Measurements from ENCODE around the gene APLF. TPM values are rescaled to one million over a fixed set of nuclear protein-coding genes. Genes with fewer than 3 reads are reported as not detected.

APLF gene
- 2.7 TPM for polyA plus RNA-seq (2013, experiment 1 of 2; ENCODE audit: insufficient read length)
- polyA plus RNA-seq (2013, experiment 2 of 2; ENCODE audit: insufficient read length), result 2.9 TPM

- DNase-seq, result peak; percentile 100
Measured at GRCh38 chr2:68467077-68467960, at the start of gene APLF, which contains the start of gene FBXO48. Gene APLF, plus strand, starts transcription at chr2:68467585. Its CDS starts 147 bp downstream, at chr2:68467732. Gene FBXO48, minus strand, starts transcription at chr2:68467294. Its CDS starts 2,149 bp downstream, at chr2:68465145.

- DNase-seq, result no peak
Measured at GRCh38 chr2:68417926-68418325, 49.5 kb upstream of the APLF start.

- DNase-seq, result no peak
Measured at GRCh38 chr2:68418419-68418818, 49.0 kb upstream of the APLF start.

- no peak for DNase-seq
Measured at GRCh38 chr2:68418855-68419254, 48.5 kb upstream of the APLF start.

- DNase-seq, result peak; percentile 70
Measured at GRCh38 chr2:68420254-68420910, 47.0 kb upstream of the APLF start.

GRCh38 chr2:68423966-68424650 is 43.3 kb upstream of the APLF start:
- DNase-seq, result no peak

GRCh38 chr2:68425503-68425902 is 41.9 kb upstream of the APLF start:
- no peak for DNase-seq

- DNase-seq, result no peak
Measured at GRCh38 chr2:68426446-68426845, 40.9 kb upstream of the APLF start.

- no peak for DNase-seq
Measured at GRCh38 chr2:68426848-68427579, 40.4 kb upstream of the APLF start.

GRCh38 chr2:68428126-68428525 is 39.3 kb upstream of the APLF start:
- DNase-seq, result no peak

- DNase-seq, result no peak
Measured at GRCh38 chr2:68428746-68429145, 38.6 kb upstream of the APLF start.

- no peak for DNase-seq
Measured at GRCh38 chr2:68429311-68429826, 38.0 kb upstream of the APLF start.

- DNase-seq, result no peak
Measured at GRCh38 chr2:68431316-68431972, 35.9 kb upstream of the APLF start.

GRCh38 chr2:68432696-68433658 is 34.4 kb upstream of the APLF start:
- no peak for DNase-seq

GRCh38 chr2:68434981-68435380 is 32.4 kb upstream of the APLF start:
- no peak for DNase-seq

GRCh38 chr2:68435615-68436014 is 31.8 kb upstream of the APLF start:
- peak; percentile 68 for DNase-seq

GRCh38 chr2:68436270-68436669 is 31.1 kb upstream of the APLF start:
- DNase-seq, result peak; percentile 36

- DNase-seq, result no peak
Measured at GRCh38 chr2:68438455-68439303, 28.7 kb upstream of the APLF start.
